HG03139 (cell line): Measurements from ENCODE around the gene HTT.

Source experiments
- ATAC-seq: cut with Tn5 transposase; IDR thresholded peaks from one replicate; pipeline ENCODE4 v1.9.1; 2021; ENCODE audit not compliant: unreplicated experiment

The HTT gene

DNA sequence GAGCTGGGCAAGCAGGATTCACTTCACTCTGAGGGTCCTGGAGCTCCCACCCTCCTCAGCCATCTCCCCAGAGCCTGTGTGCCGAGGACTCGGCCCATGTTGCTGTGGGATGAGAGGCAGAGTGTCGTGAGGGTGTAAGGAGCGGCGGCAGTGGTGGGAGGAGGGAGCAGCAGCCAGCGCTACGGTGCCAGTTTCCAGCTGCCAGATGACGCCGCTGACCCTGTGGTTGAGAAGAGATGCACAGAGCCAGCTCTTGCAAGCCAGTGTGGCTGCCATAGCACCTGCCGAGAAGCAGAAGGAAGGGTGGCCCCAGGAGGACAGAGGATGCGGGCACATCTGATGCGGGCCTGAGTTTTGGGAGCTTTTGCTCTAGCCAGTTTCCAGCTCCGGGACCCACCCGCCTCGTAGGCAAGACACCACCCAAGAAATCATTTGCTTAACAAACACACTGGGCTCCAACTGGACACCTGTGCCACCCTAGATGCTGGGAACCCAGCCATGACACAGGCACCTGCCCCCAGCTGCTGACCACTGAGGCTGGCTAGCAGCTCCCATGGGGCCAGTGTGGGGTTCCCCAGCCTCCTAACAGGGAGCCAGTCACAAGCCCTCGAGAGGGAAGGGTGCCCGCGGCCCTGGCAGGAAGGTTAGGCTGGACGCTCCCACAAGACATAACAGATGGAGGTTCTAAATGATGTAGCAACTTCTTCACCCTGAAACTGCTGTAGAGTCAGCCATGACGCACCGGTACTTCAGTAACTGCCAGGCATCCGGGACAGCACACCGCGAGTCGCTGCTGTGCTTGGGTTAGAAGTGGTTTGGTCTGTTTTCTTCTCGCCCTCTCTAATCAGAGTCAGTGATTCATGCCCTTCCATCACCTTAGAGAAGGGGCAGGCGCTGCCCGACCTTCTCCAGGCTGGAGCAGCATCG is 183.3 kb downstream of the HTT start:
- no peak for ATAC-seq

DNA sequence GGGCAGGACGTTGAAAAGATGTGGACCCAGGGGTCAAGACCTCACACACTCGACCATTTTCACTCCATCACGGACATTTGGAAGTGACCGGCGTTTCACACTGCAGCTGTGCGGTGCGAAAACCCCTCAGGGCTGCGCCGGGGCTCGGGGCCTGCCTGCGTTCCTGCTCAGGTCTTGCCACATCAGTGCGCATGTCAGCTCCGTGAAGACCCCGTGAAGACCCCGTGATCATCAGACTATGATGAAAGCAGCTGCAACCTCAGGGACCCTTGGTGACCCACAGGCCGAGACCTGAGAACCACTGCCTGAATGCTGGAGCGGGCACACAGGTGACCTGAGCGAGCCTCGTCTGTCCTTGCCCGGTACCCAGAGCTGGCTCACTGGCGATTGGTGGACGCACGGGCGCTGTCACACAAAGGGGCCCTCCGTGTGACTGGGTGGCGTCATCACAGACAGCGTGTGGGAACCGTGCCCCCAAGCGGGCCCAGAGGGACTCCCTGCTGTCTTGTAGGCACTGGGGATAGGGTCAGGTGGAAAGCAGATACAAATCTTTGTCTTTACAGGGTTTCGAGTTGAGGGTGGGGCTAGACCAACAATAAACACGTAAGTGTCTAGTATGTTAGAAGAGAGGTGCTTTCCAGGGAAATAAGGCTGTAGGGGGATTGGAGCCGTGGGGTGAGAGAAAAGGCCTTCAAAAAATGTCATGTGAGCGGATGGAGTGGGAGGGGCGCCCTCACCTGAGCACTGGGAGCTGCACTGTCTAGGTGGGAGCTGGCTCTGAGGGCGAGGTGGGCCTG is 187.1 kb downstream of the HTT start:
- ATAC-seq, result no peak

DNA sequence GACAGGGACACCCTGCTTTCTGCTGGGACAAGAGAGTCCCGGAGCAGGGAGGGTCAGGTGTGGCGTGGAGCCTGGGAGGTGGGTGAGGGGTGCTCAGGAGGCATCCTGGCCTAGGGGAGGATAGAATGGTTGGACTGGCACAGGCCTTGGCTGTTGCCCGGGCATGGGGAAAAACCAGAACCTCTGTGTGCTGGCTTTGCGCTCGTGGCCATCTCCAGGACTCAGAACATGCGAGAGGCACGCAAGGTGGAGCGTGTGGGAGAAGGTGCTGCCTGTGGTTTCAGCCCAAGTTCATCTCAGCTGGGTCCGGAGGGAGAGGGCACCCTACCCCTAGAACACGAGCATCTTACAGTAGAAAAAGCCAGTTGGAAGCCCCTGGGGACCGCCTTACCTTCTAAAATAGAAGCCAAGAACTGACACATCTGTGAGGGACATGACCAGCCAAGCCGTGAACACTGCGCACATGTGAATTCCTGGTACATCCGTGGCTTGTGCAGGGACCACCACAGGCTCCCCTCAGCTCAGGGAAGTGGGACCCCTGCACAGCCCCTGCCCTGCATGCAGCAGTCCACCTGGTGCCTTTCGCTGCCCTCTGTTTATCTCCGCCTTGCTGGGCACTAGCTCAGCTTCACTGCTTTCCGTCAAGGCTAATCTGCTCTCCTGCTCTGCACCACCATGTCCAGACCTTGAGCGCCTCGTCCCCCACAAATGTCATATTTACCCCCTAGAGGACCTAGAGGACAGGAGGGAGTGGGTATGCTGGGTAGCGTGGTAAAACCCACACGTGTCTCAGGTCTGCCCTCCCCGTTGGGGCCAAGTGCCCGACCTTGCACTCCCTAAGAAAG is 187.9 kb downstream of the HTT start:
- no peak for ATAC-seq

DNA sequence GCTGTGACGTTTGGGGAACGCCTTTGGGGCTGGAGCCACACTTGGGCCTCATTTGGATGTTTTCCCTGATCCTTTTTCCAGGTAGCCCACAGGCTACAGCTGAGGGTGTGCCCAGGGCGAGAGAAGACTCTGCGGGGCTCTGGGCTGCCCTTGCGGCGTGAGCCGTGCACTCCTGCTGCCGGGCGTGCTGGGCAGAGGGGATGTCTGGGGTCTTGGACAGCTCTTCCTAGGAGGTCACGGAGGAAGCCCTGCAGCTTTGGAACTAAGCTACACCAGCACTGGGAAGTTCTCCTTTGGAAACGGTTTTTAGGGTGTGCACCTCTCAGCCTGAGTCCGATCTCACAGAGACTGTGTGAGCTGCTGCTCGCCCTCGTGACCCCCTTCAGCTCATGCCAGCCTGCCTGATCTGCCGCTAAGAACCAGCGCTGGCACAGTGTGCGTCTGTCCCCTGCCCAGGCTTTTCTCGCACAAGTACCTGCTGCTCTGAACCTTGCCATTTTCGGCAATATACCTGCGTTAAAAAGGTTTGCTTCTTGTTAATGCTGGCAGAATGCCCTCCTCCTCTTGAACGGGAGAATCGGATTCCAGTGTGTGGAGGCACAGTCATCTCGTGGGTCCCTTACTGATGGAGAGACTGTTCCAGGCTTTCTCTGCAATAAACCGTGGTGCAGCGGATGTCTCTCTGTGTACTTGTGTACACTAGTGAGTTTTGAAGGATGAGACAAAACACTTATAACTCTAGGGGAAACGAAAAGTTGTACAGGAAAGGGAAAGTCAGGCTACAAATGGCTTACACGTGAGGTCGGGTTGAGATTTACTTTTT is 188.8 kb downstream of the HTT start:
- ATAC-seq, result no peak

DNA sequence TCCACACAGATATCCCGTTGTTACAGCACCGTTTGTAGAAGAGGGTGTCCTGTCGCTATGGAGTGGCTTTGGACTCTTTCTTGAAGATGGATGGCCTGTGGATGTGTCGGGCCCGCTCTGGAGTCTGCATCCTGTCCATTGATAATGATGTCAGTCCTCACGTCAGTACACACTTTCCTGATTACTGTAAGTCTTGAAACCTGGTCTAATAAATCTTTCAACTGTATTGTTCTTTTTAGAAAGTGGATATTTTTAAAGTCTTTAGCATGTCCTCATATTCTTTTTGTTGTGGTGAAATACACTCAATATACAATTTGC is 189.4 kb downstream of the HTT start:
- ATAC-seq, result no peak

DNA sequence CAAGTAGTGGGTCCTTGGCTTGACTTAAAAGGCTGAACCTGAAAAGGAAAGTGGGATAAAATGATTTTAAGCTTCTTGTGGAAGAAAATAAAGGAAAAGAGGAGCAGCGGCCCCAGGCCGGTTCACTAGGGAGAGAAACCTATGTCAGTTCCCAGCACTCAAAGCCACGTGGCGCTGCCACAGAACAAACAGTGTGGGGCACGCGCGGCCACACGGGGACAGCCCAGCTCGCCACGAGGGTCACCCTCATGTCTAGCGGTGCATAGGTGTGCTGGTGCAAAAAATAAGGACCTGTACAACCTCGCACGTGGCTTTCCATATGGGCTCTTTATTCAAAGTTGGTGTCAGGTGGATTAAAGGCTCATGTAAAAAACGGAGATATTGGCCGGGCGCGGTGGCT is 191.6 kb downstream of the HTT start:
- no peak for ATAC-seq

DNA sequence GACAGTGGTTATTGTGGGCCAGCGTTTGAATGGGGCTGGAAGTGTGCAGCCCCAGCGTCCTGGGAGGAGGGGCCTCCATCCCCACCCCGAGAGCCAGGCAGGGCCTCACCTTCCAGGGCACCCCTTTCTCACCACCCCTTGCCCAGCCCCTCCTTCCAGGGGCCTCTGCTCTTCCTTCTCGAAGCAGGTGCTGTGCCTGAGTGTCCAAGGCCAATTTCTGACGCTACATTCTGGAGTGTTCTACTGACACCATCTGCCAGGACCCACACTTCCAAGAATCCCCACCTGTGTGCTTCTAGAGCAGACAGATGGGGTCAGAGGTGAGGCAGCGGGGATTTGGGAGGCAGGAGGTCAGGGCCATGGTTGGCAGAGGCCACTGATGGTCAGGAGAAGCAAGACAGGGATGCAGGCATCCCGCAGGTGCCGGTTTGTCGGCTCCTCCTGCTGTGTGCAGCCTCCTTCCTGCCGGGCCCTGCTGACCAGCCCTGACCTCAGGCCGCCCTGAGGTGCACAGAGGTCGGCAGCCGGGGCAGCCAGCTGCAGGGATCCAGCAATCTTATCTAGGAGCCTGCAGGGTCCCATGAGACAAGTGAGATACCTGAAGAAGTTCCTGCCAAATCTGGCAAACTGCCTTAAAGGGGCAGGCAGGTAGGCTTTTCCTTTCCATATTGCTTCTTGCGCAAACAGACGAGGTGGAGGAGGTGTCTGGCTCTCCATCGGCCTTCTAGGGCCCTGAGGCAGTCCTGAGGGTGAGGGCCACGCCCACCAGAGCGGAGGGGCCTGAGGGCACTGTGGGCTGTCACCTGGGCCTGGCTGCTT is 193.3 kb downstream of the HTT start:
- ATAC-seq, result no peak

DNA sequence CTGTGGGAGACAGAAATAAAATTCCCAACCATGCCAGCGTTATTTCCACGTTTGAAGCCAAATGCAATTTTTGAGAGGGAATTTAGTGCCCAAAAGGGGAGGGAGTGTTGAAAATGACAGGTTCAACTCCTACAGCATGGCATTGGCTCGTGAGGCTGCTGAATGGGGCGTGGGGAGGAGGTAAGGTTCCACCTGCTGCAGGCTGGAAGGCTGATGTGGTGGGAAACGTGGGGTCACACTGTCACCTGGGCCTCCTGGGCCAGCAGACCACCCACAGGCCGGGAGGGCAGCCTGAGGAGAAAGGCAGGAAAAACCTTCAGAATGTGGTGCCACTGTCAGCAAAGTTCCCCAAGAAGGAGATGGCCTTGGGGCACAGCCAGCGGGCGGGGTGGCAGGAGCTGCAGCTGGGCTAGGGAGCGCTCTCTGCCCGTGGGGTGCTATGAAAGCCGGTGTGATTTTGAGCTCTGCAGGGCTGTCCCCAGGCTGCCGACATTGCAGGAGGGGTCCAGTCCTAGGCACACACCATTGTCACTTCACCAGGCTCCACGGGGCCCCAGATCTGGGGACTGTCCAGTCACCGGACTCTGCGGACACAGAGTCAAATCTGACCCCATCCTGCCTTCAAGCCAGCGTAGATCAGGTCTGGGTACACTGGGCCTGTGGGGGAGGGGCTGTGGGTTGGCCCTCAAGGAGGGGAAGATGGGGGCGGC is 194.1 kb downstream of the HTT start:
- ATAC-seq, result no peak

DNA sequence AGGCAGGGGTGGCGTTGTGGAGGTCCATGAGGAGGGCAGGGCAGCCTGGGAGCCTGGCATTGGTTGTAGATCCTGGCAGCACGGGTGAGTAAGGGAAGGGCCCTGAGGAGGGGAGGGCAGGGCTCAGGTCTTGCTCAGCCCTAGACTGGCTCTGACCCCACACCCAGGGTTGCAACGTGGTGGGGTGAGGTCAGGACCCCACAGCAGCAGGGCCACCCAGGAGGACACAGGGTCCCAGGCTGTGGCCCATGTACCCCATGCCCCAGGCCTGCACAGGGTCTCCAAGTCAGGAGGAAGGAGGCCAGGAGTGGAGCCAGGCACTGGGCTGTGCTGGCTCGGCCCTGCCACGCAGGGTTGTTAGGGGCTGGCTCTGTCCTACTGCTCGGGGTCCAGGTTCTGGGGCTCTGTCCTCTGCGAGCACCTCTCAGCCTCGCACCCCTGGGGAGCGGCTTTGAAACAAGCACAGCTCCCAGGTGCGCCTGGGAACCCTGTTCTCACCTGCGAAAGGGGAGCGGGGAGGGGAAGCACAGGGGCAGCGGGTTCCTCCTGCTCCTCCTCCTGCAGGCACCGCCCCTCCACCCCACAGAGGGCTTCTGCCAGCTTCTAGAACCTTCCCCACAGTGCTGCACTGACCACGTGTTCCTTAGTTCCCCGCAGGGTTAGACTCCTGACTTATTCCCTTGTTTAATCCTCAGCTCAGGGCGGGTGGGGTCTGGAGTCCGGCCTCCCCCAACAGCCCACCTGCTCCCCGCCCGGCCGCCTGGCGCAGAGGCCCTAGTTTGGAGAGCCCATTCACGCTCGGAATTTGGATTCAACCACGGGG is 194.8 kb downstream of the HTT start:
- no peak for ATAC-seq

DNA sequence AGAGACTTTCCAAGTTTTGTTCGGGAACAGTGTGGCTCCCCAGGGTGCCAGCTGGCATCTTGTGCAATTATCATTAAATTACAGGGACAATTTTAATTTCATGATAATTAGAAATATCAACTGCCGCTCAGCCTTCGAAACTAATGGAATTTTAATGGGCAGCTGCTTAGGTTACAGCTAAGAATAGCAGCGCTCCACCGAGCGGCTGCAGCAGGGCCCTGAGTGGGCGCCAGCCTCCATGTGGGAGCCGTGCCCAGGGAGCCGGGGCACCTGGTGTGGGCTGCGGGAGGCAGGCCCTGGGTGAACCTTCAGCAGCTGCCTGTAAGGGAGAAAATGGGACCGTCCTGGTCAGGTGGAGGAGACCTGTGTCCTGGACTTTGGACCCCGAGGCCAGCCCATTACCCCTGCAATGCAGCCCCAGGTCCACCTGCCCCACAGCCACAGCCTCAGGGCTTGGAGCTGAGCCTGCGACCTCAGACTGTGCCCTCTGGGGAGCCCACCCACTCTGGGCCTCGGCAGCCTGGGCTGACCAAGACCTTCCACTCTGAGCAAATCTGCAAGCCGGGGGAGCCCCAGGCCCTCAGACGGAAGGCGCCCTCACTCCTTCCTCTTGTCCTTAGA is 195.6 kb downstream of the HTT start:
- ATAC-seq, result no peak

DNA sequence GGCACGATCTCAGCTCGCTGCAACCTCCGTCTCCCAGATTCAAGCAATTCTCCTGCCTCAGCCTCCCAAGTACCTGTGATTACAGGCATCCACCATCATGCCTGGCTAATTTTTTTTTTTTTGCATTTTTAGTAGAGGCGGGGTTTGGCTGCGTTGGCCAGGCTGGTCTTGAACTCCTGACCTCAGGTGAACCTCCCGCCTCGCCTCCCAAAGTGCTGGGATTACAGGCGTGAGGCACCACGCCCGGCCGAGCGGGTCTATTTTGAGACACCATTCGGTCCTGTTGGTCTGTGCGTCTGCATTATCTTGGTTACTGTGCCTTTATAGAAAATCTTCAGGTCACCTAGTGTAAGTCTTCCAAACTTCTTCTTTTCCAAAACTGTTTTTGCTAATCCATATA is 196.7 kb downstream of the HTT start:
- ATAC-seq, result no peak

DNA sequence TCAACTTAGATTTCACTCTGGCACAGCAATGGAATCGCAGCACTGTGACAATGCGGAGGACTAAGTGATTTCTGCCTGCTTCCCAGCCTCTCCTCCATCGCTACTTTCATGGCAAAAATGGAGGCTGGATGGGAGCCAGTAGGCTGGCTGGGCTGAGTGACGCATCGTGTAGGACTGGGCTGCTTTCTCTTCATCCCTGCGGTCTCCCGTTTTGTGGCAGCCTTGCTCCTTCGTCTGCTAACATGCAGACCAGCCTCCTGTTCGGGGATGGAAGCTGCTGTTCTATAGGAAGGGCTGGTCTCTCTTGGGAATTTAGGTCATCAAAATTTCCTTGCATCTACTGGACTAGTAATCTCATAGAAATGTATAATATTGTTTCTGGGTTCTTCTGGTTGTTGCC is 202.5 kb downstream of the HTT start:
- no peak for ATAC-seq

DNA sequence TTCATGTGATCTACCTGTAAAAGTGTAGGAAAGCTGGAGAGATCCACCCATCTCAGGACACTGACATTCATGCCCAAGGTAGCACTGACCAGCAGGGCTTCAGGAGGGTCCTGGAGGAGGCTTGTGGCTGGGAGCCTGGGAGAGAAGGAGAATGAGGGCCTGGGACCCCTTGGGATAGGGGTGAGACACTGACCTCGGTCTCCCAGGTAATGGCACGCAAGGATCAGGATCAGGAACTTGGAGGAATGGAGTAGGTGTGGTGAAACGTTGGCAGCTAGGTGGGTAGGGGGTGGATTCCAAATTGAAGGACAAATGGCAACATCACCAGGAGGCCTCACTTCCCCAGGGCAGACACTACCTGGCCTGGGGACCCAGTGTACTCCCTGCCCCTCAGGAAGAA is 206.0 kb downstream of the HTT start:
- ATAC-seq, result no peak

DNA sequence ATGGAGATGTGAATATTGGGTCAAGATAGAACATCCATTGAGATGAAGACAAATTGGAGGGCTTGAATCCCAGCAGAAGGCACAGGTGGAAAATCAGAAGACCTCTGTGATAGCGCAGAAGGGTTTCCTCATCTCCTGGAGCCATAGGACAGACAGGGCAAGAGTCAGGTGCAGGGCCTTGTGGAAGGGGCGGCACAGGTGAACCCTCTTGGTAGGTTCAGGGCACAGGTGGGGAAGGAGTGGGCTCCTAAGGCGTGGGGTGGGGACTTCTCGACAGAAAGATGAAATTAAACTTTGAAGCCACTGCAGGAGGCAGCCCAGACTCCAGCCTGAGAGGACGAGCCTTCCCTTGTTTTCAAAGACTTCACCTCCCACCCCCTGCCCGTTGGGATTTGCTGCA is 209.0 kb downstream of the HTT start:
- no peak for ATAC-seq

DNA sequence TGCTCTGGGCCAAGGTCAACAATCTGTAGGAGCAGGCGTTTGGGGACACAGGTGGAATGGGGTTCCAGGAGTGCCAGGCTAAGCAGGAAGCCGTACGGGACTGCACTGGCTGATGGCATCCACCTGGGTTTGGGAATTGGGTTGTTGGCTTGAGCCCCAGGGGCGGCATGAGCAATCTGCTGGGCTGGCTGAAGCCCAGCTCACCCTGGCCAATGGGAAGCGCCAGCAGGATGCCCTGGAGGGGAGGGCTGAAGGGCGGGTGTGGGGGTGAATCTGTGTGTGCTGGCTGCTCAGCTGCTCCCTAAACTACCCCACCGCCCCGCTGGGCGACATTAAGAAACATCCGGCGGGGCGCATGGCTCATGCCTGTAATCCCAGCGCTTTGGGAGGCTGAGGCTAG is 209.4 kb downstream of the HTT start:
- no peak for ATAC-seq

DNA sequence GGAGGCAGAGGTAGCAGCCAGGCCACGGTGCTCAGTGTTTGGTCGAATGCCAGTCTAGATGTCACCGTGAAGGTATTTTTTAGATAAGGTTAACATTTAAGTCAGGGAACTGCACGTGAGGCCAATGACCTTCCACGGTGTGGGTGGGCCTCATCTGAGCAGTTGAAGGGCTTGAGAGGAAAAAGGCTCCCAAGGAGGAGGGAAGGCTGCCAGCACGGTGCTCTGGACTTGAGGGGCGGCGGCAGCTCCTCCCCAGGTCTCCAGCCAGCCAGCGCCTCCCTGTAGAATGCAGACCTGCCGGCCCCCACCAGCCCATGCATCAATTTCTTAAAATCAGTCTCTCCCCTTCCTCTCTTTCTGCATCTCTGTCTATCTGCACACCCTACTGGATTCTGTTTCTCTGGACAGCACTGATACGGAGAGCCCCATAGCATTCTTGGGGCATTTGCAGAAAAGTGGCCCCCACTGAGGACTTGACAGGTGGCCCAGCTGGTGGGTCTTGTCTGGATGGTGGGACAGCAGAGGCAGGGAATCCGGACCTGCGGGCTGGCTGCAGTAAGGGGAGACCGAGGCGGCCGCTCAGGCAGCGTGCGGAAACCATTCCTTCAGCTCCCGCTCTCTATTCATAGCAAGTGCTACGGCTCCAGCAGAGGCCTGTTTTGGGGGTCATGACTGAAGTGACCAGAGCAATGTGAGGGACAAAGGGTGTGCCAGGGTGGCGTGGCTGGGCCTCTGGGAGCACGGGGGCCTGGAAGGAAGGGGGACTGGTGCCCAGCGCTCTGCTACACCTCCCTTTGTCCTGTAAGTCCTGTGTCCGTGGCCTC is 210.5 kb downstream of the HTT start:
- ATAC-seq, result no peak
